GM23338 (cell line): Measurements from ENCODE around the gene CMPK2. TPM values are rescaled to one million over a fixed set of nuclear protein-coding genes. Genes with fewer than 3 reads are reported as not detected.

Experiments
- ATAC-seq: fragments of 200-7000 bp; cut with Tn5 transposase; 3 replicates; pipeline ENCODE4 v1.9.1; 2020
- DNase-seq: peaks from one replicate; pipeline ENCODE4 v3.0.0-alpha.2; 2015; ENCODE audit warnings: low spot score
- H2AFZ ChIP-seq: fragments of 200-600 bp; sonication (generic); 2 replicates; pipeline ENCODE4 v1.8.0; 2016; ENCODE audit warnings: antibody characterized with exemption, mild to moderate bottlenecking, moderate library complexity
- H3F3A ChIP-seq: fragments of 200-600 bp; sonication (generic); replicated peaks from 2 replicates; pipeline ENCODE4 v1.8.0; 2017; ENCODE audit warnings: antibody characterized with exemption, mixed run types, low read depth
- H3K27ac ChIP-seq: fragments of 200-600 bp; sonication (generic); 2 replicates; pipeline ENCODE4 v1.6.1; 2016; ENCODE audit warnings: low read depth
- H3K27me3 ChIP-seq: fragments of 200-600 bp; sonication (generic); 2 replicates; pipeline ENCODE4 v1.8.0; 2016; ENCODE audit warnings: mild to moderate bottlenecking, mixed run types, moderate library complexity; ENCODE audit not compliant: insufficient read depth
- H3K36me3 ChIP-seq: fragments of 200-600 bp; sonication (generic); 2 replicates; pipeline ENCODE4 v1.8.0; 2016; ENCODE audit warnings: mild to moderate bottlenecking; ENCODE audit not compliant: insufficient read depth
- H3K4me1 ChIP-seq: fragments of 200-600 bp; sonication (generic); 2 replicates; pipeline ENCODE4 v1.8.0; 2016; ENCODE audit warnings: mild to moderate bottlenecking, moderate library complexity; ENCODE audit not compliant: insufficient read depth
- H3K4me2 ChIP-seq: fragments of 200-600 bp; sonication (generic); 2 replicates; pipeline ENCODE4 v1.7.1; 2017; ENCODE audit warnings: mixed run types
- H3K4me3 ChIP-seq: fragments of 200-600 bp; sonication (generic); 2 replicates; pipeline ENCODE4 v1.6.1; 2016; ENCODE audit warnings: mixed run types
- H3K79me2 ChIP-seq: fragments of 200-600 bp; sonication (generic); replicated peaks from 2 replicates; pipeline ENCODE4 v1.8.0; 2017; ENCODE audit warnings: mild to moderate bottlenecking; ENCODE audit not compliant: insufficient read depth
- H3K9me2 ChIP-seq: fragments of 200-600 bp; sonication (generic); 2 replicates; pipeline ENCODE4 v1.8.0; 2017; ENCODE audit not compliant: insufficient read depth
- H4K20me1 ChIP-seq: fragments of 200-600 bp; sonication (generic); replicated peaks from 2 replicates; pipeline ENCODE4 v1.8.0; 2017; ENCODE audit warnings: mild to moderate bottlenecking; ENCODE audit not compliant: insufficient read depth
- H3K27ac Mint-ChIP-seq: 2 replicates; pipeline ENCODE4 v1.8.0; 2020; ENCODE audit warnings: inconsistent platforms, mild to moderate bottlenecking, moderate library complexity, mixed read lengths
- H3K27me3 Mint-ChIP-seq: 3 replicates; pipeline ENCODE4 v1.8.0; 2022; ENCODE audit warnings: low read depth, mild to moderate bottlenecking, moderate library complexity, mixed read lengths, inconsistent platforms; ENCODE audit not compliant: insufficient read depth, poor library complexity
- H3K36me3 Mint-ChIP-seq: 3 replicates; pipeline ENCODE4 v1.8.0; 2021; ENCODE audit warnings: low read depth, mild to moderate bottlenecking, inconsistent platforms, moderate library complexity, mixed read lengths
- H3K4me1 Mint-ChIP-seq: 3 replicates; pipeline ENCODE4 v1.8.0; 2020; ENCODE audit warnings: mild to moderate bottlenecking, inconsistent platforms, mixed read lengths
- H3K4me3 Mint-ChIP-seq: 3 replicates; pipeline ENCODE4 v1.8.0; 2021; ENCODE audit warnings: moderate library complexity, mild to moderate bottlenecking, inconsistent platforms, mixed read lengths
- H3K9me3 Mint-ChIP-seq: 3 replicates; pipeline ENCODE4 v1.8.0; 2020; ENCODE audit warnings: moderate library complexity, mild to moderate bottlenecking, inconsistent platforms, mixed read lengths
- CTCF ChIP-seq, 2 experiments: fragments of 200-600 bp in 1 of 2; sonication (generic) in 1 of 2; conservative IDR thresholded peaks; 2 replicates each; pipeline versions ENCODE4 v1.5.1 to v1.6.1; 2016 to 2017; ENCODE audit warnings: antibody characterized with exemption in 2 of 2, low read depth in 2 of 2, mild to moderate bottlenecking in 2 of 2, moderate library complexity in 1 of 2
- JUNB ChIP-seq: IDR thresholded peaks from one replicate; pipeline ENCODE4 v1.6.1; 2016; ENCODE audit warnings: antibody characterized with exemption; ENCODE audit not compliant: unreplicated experiment
- REST ChIP-seq: IDR thresholded peaks from one replicate; pipeline ENCODE4 v1.6.1; 2018; ENCODE audit warnings: antibody characterized with exemption; ENCODE audit not compliant: unreplicated experiment
- STAT1 ChIP-seq: IDR thresholded peaks from one replicate; pipeline ENCODE4 v1.6.1; 2016; ENCODE audit warnings: antibody characterized with exemption; ENCODE audit not compliant: unreplicated experiment
- ZNF114 ChIP-seq: fragments of 250-450 bp; sonication (Bioruptor Pico); IDR thresholded peaks from 2 replicates; pipeline ENCODE4 v1.5.0; 2020; ENCODE audit warnings: mild to moderate bottlenecking, moderate library complexity
- ZNF331 ChIP-seq: fragments of 250-450 bp; sonication (Bioruptor Pico); IDR thresholded peaks from 2 replicates; pipeline ENCODE4 v1.5.0; 2020; ENCODE audit warnings: low read depth, mild to moderate bottlenecking, moderate library complexity
- polyA plus RNA-seq: library from polyadenylated mRNA; unstranded; fragments of >200 nt; fragmentation: Nextera tagmentation; extraction: Ambion mirVana; gene quantifications from 2 replicates; pipeline ENCODE4 v1.2.1, GENCODE V29; 2016
- total RNA-seq: library from RNA; depleted of rRNA; stranded (reverse); fragments of >200 nt; shearing (Covaris generic); gene quantifications from 2 replicates; pipeline ENCODE4 v1.2.3, GENCODE V29; 2014
- TF ChIP-seq, protein P1 (sequence below): IDR thresholded peaks from 2 replicates; pipeline ENCODE4 v1.6.1; 2016; ENCODE audit warnings: antibody characterized with exemption

The CMPK2 gene
- total and polyA plus RNA-seq, 2 experiments from 2014 or later = 0.13 to 0.56 TPM

DNA sequence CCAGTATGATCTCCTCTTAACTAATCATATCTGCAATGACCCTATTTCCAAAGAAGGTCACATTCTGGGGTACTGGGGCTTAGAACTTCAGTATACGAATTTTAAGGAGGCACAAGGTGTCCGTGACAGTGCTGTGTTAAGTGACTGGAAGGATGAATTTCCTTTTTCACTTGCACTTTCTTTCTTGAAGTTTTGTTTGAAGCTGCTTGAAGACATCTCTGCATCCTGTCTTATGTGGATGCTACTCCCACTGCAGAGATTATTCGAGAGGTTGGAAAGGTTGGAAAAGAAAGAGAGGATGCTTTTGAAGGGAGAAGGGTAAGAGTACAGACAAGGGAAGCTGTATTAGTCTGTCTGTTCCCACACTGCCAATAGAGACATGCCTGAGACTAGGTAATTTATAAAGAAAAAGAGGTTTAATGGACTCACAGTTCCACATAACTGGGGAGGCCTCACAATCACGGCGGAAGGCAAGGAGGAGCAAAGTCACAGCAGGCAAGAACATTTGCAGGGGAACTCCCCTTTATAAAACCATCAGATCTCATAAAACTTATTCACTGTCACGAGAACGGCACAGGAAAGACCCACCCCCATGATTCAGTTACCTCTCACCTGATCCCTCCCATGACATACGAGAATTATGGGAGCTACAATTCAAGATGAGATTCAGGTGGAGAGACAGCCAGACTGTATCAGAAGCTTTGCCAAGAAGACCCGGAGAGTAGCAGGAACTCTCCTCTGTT is 47.9 kb upstream of the CMPK2 start (continued):
- TF ChIP-seq REST (no peak), ZNF114 (CRISPR knock-in tag) (no peak), CTCF (conservative IDR thresholded peaks at IDR 0.05; ENCODE audit: low read depth in 2 of 2) (no peak), JUNB (no peak), ZNF331 (no peak)
- TF ChIP-seq, protein P1, sequence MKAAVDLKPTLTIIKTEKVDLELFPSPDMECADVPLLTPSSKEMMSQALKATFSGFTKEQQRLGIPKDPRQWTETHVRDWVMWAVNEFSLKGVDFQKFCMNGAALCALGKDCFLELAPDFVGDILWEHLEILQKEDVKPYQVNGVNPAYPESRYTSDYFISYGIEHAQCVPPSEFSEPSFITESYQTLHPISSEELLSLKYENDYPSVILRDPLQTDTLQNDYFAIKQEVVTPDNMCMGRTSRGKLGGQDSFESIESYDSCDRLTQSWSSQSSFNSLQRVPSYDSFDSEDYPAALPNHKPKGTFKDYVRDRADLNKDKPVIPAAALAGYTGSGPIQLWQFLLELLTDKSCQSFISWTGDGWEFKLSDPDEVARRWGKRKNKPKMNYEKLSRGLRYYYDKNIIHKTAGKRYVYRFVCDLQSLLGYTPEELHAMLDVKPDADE = no peak

- no peak for ATAC-seq
Measured at GRCh38 chr2:6911721-6912120, 46.0 kb upstream of the CMPK2 start.

More at GRCh38 chr2:6911721-6912120, 46.0 kb upstream of the CMPK2 start:
- H3K9me2 ChIP-seq = no peaks in the 10 kb centered on the region
- peaks cover 10% of the 10 kb centered on the region for H3K27me3 ChIP-seq
- H4K20me1 ChIP-seq = no peaks in the 10 kb centered on the region
- H3K4me2 ChIP-seq = no peak overlapping the region
- Mint-ChIP-seq H3K27ac (no peak overlapping the region), H3K4me1 (peaks cover 13% of the 10 kb centered on the region), H3K27me3 (peaks cover 3% of the 10 kb centered on the region), H3K9me3 (no peaks in the 10 kb centered on the region; the same call in 2 of the 3 replicates), H3K36me3 (no peaks in the 10 kb centered on the region), H3K4me3 (no peak overlapping the region)
- H3K79me2 ChIP-seq = no peaks in the 10 kb centered on the region
- no peaks in the 10 kb centered on the region for H3K36me3 ChIP-seq
- peaks cover 8% of the 10 kb centered on the region for H3K4me1 ChIP-seq
- H3F3A ChIP-seq = no peaks in the 10 kb centered on the region
- no peak overlapping the region for H2AFZ ChIP-seq
- no peak overlapping the region for H3K27ac ChIP-seq
- no peak for TF ChIP-seq STAT1
- no peak for DNase-seq
- H3K4me3 ChIP-seq = no peak overlapping the region
